HepG2 (cell line): ENCODE measurements around the gene ZCCHC3. TPM values are rescaled to one million over a fixed set of nuclear protein-coding genes. Genes with fewer than 3 reads are reported as not detected.

Experiments
- GPBP1L1 ChIP-seq: sonication (generic); formaldehyde crosslinking; IDR thresholded peaks from 2 replicates; pipeline ENCODE4 v1.5.0; 2020; ENCODE audit warnings: mild to moderate bottlenecking, missing genetic modification reagents
- HNF4G ChIP-seq, 2 experiments: sonication (generic) in 1 of 2; formaldehyde crosslinking in 1 of 2; IDR thresholded peaks; 2 replicates each; pipeline versions ENCODE4 v1.4.0 to v1.6.1; 2011 to 2020; ENCODE audit warnings: borderline replicate concordance in 2 of 2, low read depth in 2 of 2, mild to moderate bottlenecking in 2 of 2, low read length in 1 of 2, missing genetic modification reagents in 1 of 2, moderate library complexity in 1 of 2
- JUNB ChIP-seq: sonication (generic); formaldehyde crosslinking; IDR thresholded peaks from 2 replicates; pipeline ENCODE4 v1.8.0; 2022; ENCODE audit warnings: missing genetic modification reagents, mild to moderate bottlenecking, borderline replicate concordance
- KLF12 ChIP-seq: sonication (generic); formaldehyde crosslinking; IDR thresholded peaks from 2 replicates; pipeline ENCODE4 v1.4.0; 2020; ENCODE audit warnings: missing genetic modification reagents, borderline replicate concordance
- NCOR1 ChIP-seq: fragments of 200-600 bp; sonication (generic); IDR thresholded peaks from 2 replicates; pipeline ENCODE4 v1.7.0; 2017; ENCODE audit warnings: antibody characterized with exemption, low read length, borderline replicate concordance
- NFIB ChIP-seq: sonication (generic); formaldehyde crosslinking; IDR thresholded peaks from 2 replicates; pipeline ENCODE4 v1.9.0; 2021; ENCODE audit warnings: missing genetic modification reagents, mild to moderate bottlenecking, borderline replicate concordance
- NFYC ChIP-seq: IDR thresholded peaks from 2 replicates; pipeline ENCODE4 v1.6.1; 2016; ENCODE audit warnings: missing genetic modification reagents, missing compliant biosample characterization
- STAG1 ChIP-seq: sonication (generic); formaldehyde crosslinking; IDR thresholded peaks from 2 replicates; pipeline ENCODE4 v1.4.0; 2020; ENCODE audit warnings: missing genetic modification reagents
- TBL1XR1 ChIP-seq: fragments of 150-350 bp; IDR thresholded peaks from 2 replicates; pipeline ENCODE4 v1.6.1; 2014; ENCODE audit warnings: borderline replicate concordance, low read length; ENCODE audit not compliant: partially characterized antibody
- TFE3 ChIP-seq: IDR thresholded peaks from 2 replicates; pipeline ENCODE4 v1.6.1; 2016
- THYN1 ChIP-seq: sonication (generic); formaldehyde crosslinking; IDR thresholded peaks from 2 replicates; pipeline ENCODE4 v1.8.1; 2023; ENCODE audit warnings: low read depth, mild to moderate bottlenecking, moderate library complexity, missing genetic modification reagents, borderline replicate concordance
- U2AF1 ChIP-seq: fragments of 200-400 bp; formaldehyde crosslinking; optimal IDR thresholded peaks from 2 replicates; pipeline ENCODE3; 2017; ENCODE audit warnings: mild to moderate bottlenecking, low read depth, low read length
- ZMYM2 ChIP-seq: sonication (generic); formaldehyde crosslinking; IDR thresholded peaks from 2 replicates; pipeline ENCODE4 v1.8.0; 2022; ENCODE audit warnings: mild to moderate bottlenecking, missing genetic modification reagents
- ZNF343 ChIP-seq: sonication (generic); formaldehyde crosslinking; IDR thresholded peaks from 2 replicates; pipeline ENCODE4 v1.4.0; 2020; ENCODE audit warnings: mild to moderate bottlenecking, missing genetic modification reagents
- ZNF556 ChIP-seq: sonication (generic); formaldehyde crosslinking; IDR thresholded peaks from 2 replicates; pipeline ENCODE4 v1.4.0; 2020; ENCODE audit warnings: mild to moderate bottlenecking, missing genetic modification reagents, borderline replicate concordance
- ZNF589 ChIP-seq: sonication (generic); formaldehyde crosslinking; conservative IDR thresholded peaks from 2 replicates; pipeline ENCODE4 v1.8.0; 2022; ENCODE audit warnings: mild to moderate bottlenecking, moderate library complexity, missing genetic modification reagents
- ZNF691 ChIP-seq: sonication (generic); formaldehyde crosslinking; IDR thresholded peaks from 2 replicates; pipeline ENCODE4 v1.4.0; 2020; ENCODE audit warnings: missing genetic modification reagents, low read depth, mild to moderate bottlenecking, borderline replicate concordance
- ZNF703 ChIP-seq: sonication (generic); formaldehyde crosslinking; IDR thresholded peaks from 2 replicates; pipeline ENCODE4 v1.5.1; 2020; ENCODE audit warnings: missing genetic modification reagents, mild to moderate bottlenecking, moderate library complexity, borderline replicate concordance
- ZNF720 ChIP-seq: sonication (generic); formaldehyde crosslinking; IDR thresholded peaks from 2 replicates; pipeline ENCODE4 v1.4.0; 2020; ENCODE audit warnings: missing genetic modification reagents
- ZNF772 ChIP-seq: sonication (generic); formaldehyde crosslinking; IDR thresholded peaks from 2 replicates; pipeline ENCODE4 v1.5.0; 2020; ENCODE audit warnings: mild to moderate bottlenecking, missing genetic modification reagents
- ZNF773 ChIP-seq: sonication (generic); formaldehyde crosslinking; IDR thresholded peaks from 2 replicates; pipeline ENCODE4 v1.4.0; 2020; ENCODE audit warnings: missing genetic modification reagents, borderline replicate concordance
- ZNF780A ChIP-seq: sonication (generic); formaldehyde crosslinking; IDR thresholded peaks from 2 replicates; pipeline ENCODE4 v1.8.0; 2022; ENCODE audit warnings: mild to moderate bottlenecking, missing genetic modification reagents, moderate library complexity
- polyA plus RNA-seq, 8 experiments: library from polyadenylated mRNA; depleted of rRNA in 3 of 8; stranded (reverse) in 7 of 8; unstranded in 1 of 8; fragments of >200 nt; fragmentation: Illumina TruSeq in 4 of 8; extraction: Trizol in 4 of 8; gene quantifications; 2 replicates each; pipeline versions ENCODE4 v1.2.1 to v1.2.3, GENCODE V29; 2011 to 2016; ENCODE audit warnings: low read depth in 4 of 8, missing spikeins in 1 of 8, mixed read lengths in 1 of 8; ENCODE audit not compliant: insufficient read depth in 1 of 8
- total RNA-seq, 5 experiments: library from RNA; depleted of rRNA; stranded (reverse); fragments of >200 nt; fragmentation: Illumina TruSeq; extraction: Trizol; gene quantifications; 2 replicates each; pipeline ENCODE4 v1.2.3, GENCODE V29; 2016; ENCODE audit warnings: low read depth in 1 of 5
- TF ChIP-seq, protein P1 (sequence below), 2 experiments: sonication (generic) in 1 of 2; formaldehyde crosslinking in 1 of 2; IDR thresholded peaks; 2 replicates each; pipeline versions ENCODE4 v1.4.0 to v1.6.1; 2018 to 2020; ENCODE audit warnings: missing genetic modification reagents in 2 of 2, borderline replicate concordance in 1 of 2, low read depth in 1 of 2, mild to moderate bottlenecking in 1 of 2, missing biosample characterization in 1 of 2

ZCCHC3 gene
- total and polyA plus RNA-seq, 2 of the 13 experiments (the other 11 are each of a cell fraction or from before 2014, with no cell fraction given): 46.6 to 63.0 TPM

DNA sequence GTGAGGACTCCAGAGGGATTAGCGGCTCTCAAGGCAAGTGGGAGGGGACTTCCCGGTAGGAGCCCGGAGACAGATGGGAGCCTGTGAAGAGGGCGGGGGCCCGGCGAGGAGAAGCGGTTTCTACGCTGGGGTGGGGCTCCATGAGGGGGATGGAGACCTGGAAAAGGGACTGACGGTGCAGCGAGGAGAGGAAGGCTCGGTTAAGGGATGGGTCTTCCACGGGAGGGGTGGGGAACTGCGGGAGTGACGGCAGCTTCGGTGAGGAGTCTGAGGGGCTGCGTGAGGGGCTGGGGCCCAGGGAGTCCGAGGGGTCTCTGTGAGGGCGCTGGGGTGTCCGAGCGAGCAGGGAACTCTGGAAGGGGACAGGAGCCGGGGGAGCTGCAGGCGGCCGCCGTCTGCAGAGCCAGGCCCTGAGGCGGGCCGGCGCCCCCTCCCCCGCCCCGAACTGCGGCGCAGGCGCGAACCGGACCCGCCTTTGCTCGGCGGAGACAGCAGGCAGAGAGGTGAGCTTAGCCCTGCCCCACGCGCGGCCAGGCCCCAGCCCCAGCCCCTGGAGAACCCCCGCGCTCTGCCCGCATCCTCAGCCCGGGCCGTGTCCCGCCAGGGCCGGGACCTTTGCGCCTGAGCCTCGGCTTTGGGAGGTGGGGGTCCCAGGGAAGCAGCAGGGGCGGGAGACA, 49.4 kb downstream of the ZCCHC3 start, which contains the start of gene NRSN2 (continued):
- TF ChIP-seq JUNB (CRISPR knock-in tag) (no peak), ZNF556 (CRISPR knock-in tag) (no peak), NFIB (CRISPR knock-in tag) (no peak), U2AF1 (no peak), NCOR1 (no peak), GPBP1L1 (no peak), ZNF703 (CRISPR knock-in tag) (no peak), TBL1XR1 (no peak), ZNF772 (CRISPR knock-in tag) (peak; percentile 44; the same call in 1 of the 2 replicates), TFE3 (CRISPR knock-in tag) (no peak), ZNF589 (CRISPR knock-in tag) (peak; percentile 96), ZNF773 (CRISPR knock-in tag) (0 out of 2 replicates have a peak, but pooled peaks have one; percentile 40), ZNF343 (CRISPR knock-in tag) (no peak), ZMYM2 (no peak), STAG1 (CRISPR knock-in tag) (peak; percentile 14; the same call in 1 of the 2 replicates), KLF12 (CRISPR knock-in tag) (peak; percentile 65; the same call in 1 of the 2 replicates), THYN1 (no peak), HNF4G (IDR thresholded peaks at IDR 0.05; ENCODE audit: borderline replicate concordance, low read depth, low read length) (no peak), HNF4G (CRISPR knock-in tag; IDR thresholded peaks at IDR 0.05; ENCODE audit: borderline replicate concordance, low read depth) (no peak), ZNF691 (CRISPR knock-in tag) (0 out of 2 replicates have a peak, but pooled peaks have one; percentile 61), NFYC (CRISPR knock-in tag) (no peak), ZNF720 (CRISPR knock-in tag) (no peak), ZNF780A (no peak; the same call in 1 of the 2 replicates)
- TF ChIP-seq, protein P1, sequence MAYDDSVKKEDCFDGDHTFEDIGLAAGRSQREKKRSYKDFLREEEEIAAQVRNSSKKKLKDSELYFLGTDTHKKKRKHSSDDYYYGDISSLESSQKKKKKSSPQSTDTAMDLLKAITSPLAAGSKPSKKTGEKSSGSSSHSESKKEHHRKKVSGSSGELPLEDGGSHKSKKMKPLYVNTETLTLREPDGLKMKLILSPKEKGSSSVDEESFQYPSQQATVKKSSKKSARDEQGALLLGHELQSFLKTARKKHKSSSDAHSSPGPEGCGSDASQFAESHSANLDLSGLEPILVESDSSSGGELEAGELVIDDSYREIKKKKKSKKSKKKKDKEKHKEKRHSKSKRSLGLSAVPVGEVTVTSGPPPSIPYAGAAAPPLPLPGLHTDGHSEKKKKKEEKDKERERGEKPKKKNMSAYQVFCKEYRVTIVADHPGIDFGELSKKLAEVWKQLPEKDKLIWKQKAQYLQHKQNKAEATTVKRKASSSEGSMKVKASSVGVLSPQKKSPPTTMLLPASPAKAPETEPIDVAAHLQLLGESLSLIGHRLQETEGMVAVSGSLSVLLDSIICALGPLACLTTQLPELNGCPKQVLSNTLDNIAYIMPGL (CRISPR knock-in tag; IDR thresholded peaks at IDR 0.05; ENCODE audit: borderline replicate concordance in 1 of 2, low read depth in 1 of 2): peak in 1 of 2 experiments; percentile 44; a peak in 2 of 4 replicates
